Heart right ventricle (tissue), 16 donors: Measurements from ENCODE around the gene LTBP2. TPM values are rescaled to one million over a fixed set of nuclear protein-coding genes. Genes with fewer than 3 reads are reported as not detected.
A peak's percentile ranks its signal among the peaks of the same experiment; 100 is the strongest.
"Not testable (repeated sequence)": the region's sequence is repeated elsewhere in the genome, so short reads cannot be mapped to it uniquely, and the experiment has no call there.

ENCODE experiments used
- ATAC-seq, 8 donors: fragments of 200-7000 bp; cut with Tn5 transposase; one replicate each; pipeline ENCODE4 v1.9.1; 2020; ENCODE audit warnings: mild to moderate bottlenecking in 8 of 8, moderate library complexity in 8 of 8, moderate number of reproducible peaks in 1 of 8
- DNase-seq, 2 donors: peaks; one replicate each; pipeline ENCODE4 v3.0.0-alpha.2; 2020
- H3K27ac ChIP-seq, 10 donors: fragments of 200-600 bp; sonication (generic) in 2 of 10; one replicate each; pipeline versions ENCODE4 v1.5.0 to v1.8.0; 2020 to 2022; ENCODE audit warnings: mild to moderate bottlenecking in 3 of 10
- H3K27me3 ChIP-seq, 7 donors: fragments of 200-600 bp; one replicate each; pipeline ENCODE4 v1.8.0; 2021 to 2022; ENCODE audit warnings: mild to moderate bottlenecking in 2 of 7
- H3K36me3 ChIP-seq, 9 donors: fragments of 200-600 bp; sonication (generic) in 1 of 9; one replicate each; pipeline versions ENCODE4 v1.5.0 to v1.8.0; 2020 to 2022; ENCODE audit warnings: mild to moderate bottlenecking in 2 of 9
- H3K4me1 ChIP-seq, 9 donors: fragments of 200-600 bp; sonication (generic) in 1 of 9; one replicate each; pipeline versions ENCODE4 v1.5.0 to v1.8.0; 2020 to 2022; ENCODE audit warnings: mild to moderate bottlenecking in 4 of 9
- H3K4me3 ChIP-seq, 10 donors: fragments of 200-600 bp; sonication (generic) in 2 of 10; one replicate each; pipeline versions ENCODE4 v1.5.0 to v1.8.0; 2020 to 2022; ENCODE audit warnings: mild to moderate bottlenecking in 7 of 10, moderate library complexity in 2 of 10
- H3K9me3 ChIP-seq, 11 donors: fragments of 200-600 bp in 10 of 11; sonication (generic) in 2 of 11; one replicate each; pipeline versions ENCODE4 v1.5.0 to v1.8.0; 2013 to 2022; ENCODE audit warnings: mild to moderate bottlenecking in 2 of 11, control low read depth in 1 of 11, moderate library complexity in 1 of 11
- WGBS, 2 donors: extraction: QIAGEN DNeasy Blood & Tissue Kit; methylation state at CpG; one replicate each; pipeline ENCODE4 v1.1.7; 2013; ENCODE audit warnings: inconsistent platforms in 1 of 2; 5-methylcytosine and 5-hydroxymethylcytosine counted together
- intact Hi-C, 10 donors: fragments of 100-400 bp; cut with DNase I; formaldehyde crosslinking; loops; one replicate each; pipeline versions ENCODE4 v1.11.1 to v1.14.2; 2022
- polyA plus RNA-seq, 2 donors: library from polyadenylated mRNA; stranded (reverse); fragments of 200-250 nt; gene quantifications; one replicate each; pipeline ENCODE4 v1.2.3, GENCODE V29; 2013
- total RNA-seq, 10 donors: library from RNA; stranded (reverse); fragmentation: NEBNext Ultra II Directional in 3 of 10; extraction: Animal tissue kit (Norgen Biotek cat#: 25700) in 3 of 10; gene quantifications; one replicate each; pipeline versions ENCODE4 v1.2.1 to v1.2.4, GENCODE V29; 2021 to 2023
- TF ChIP-seq, protein P1 (sequence below), 9 donors: fragments of 200-600 bp; sonication (generic) in 2 of 9; IDR thresholded peaks; one replicate each; pipeline versions ENCODE4 v1.5.0 to v1.8.0; 2021 to 2022; ENCODE audit warnings: antibody characterized with exemption in 9 of 9, mild to moderate bottlenecking in 5 of 9, moderate library complexity in 1 of 9
- donor health status: Arrhythmogenic right ventricular cardiomyopathy.
- donor health status: ischemic (EF 13 %, LVEDD 7.1; RV severe dilation, severe dysfunction).
- donor health status: healthy with polysubstance abuse.
- donor health status: DM: no; HTN: yes; CAD: no.
- donor health status: DM: no; HTN: no; CAD: no.
- donor health status: ischemic (EF 25% LVEDD 6.9; RV normal size, moderate dysfunction).
- donor health status: ischemic (EF 25% LVEDD 5.7; RV mildly dilated, moderate dysfunction).
- donor health status: healthy.
- donor health status: DM: yes; HTN: yes; CAD: no.
- donor health status: Ischemic cardiomyopathy.
- donor health status: ischemic (EF 35%, LVEDD 5.7; RV mildly dilated, moderate dysfunction).
- donor health status: nonischemic (EF 11% LVEDD 7.7; RV severe dilation, severe dysfunction).
- donor health status: DM: yes; HTN: yes; CAD: no.
- donor health status: PGD.
- donor health status: ischemic (EF 29% LVEDD 5.4; RV normal size, mild dysfunction).
- donor health status: nonischemic (EF 23%, LVEDD 6.1; RV moderate dilation, normal function).

The LTBP2 gene
- total and polyA plus RNA-seq, 12 donors: 3.5 to 50.3 (median 17.3) TPM

DNA sequence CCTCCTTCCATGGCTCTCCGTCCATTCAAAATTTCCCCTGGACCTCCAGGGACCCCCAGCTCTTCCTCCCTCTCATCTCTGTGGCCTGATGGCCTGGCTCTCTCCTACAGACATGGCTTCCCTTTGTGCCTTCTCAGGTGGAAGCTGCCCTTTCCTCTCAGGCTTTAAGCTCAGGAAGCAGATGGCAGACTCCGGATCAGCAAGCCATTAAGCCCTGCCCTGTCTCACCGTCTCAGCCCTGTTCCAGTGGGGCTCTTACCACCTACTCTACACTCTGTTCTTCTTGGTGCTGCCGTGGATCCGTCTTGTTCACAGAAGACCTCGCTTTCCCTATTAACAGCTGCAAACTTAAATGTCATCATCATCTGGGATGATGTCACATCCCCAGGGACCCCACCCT is 152.1 kb downstream of the LTBP2 start:
- no peak overlapping the region for H3K4me3 ChIP-seq
- no peak overlapping the region for H3K27ac ChIP-seq
- TF ChIP-seq, protein P1, sequence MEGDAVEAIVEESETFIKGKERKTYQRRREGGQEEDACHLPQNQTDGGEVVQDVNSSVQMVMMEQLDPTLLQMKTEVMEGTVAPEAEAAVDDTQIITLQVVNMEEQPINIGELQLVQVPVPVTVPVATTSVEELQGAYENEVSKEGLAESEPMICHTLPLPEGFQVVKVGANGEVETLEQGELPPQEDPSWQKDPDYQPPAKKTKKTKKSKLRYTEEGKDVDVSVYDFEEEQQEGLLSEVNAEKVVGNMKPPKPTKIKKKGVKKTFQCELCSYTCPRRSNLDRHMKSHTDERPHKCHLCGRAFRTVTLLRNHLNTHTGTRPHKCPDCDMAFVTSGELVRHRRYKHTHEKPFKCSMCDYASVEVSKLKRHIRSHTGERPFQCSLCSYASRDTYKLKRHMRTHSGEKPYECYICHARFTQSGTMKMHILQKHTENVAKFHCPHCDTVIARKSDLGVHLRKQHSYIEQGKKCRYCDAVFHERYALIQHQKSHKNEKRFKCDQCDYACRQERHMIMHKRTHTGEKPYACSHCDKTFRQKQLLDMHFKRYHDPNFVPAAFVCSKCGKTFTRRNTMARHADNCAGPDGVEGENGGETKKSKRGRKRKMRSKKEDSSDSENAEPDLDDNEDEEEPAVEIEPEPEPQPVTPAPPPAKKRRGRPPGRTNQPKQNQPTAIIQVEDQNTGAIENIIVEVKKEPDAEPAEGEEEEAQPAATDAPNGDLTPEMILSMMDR (IDR thresholded peaks at IDR 0.05): no peak
- no peaks in the 10 kb centered on the region for H3K27me3 ChIP-seq
- no peaks in the 10 kb centered on the region for H3K36me3 ChIP-seq
- WGBS, 2 donors: 73 to 74% methylated on average over 6 of the region's 6 CpGs
- DNase-seq (no peak), ATAC-seq (no peak)
- peaks cover 0 to 4% (median 0%) of the 10 kb centered on the region in 9 donors for H3K4me1 ChIP-seq
- H3K9me3 ChIP-seq: no peaks in the 10 kb centered on the region
- intact Hi-C loops: no loop called here

DNA sequence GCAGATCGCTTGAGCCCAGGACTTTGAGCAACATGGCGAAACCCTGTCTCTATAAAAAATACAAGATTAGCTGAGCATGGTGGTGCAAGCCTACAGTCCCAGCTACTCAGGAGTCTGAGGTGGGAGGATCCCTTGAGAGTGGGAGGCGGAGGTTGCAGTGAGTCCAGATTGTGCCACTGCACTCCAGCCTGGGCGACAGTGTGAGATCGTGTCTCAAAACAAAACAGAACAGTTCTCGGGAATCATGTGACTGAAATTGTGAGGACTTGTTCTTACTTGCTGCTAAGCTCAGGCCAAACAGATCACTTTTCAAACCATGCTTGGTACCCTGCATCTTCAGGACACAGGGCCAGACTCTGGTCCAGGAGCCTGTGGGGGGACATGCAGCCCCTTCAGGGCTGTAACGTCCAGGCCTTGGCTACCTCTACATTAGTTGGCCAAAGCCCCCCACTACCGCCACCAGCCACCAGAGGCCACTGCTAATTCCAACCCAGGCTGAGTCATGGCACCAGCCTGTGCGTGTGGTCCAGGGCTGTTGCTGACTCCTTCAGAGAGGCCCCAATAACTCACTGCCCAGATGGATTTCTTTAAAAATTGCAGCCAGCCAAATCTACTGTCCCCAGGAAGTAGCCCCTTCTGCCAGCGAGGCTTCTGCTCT is 152.6 kb downstream of the LTBP2 start:
- no peaks in the 10 kb centered on the region for H3K36me3 ChIP-seq
- peaks cover 0 to 4% (median 0%) of the 10 kb centered on the region in 9 donors for H3K4me1 ChIP-seq
- no peaks in the 10 kb centered on the region for H3K9me3 ChIP-seq
- TF ChIP-seq, protein P1 (IDR thresholded peaks at IDR 0.05): peak in 8 of 9 donors; percentile 19 to 59 (median 43)
- H3K4me3 ChIP-seq: no peak overlapping the region
- H3K27me3 ChIP-seq: no peaks in the 10 kb centered on the region
- DNase-seq (peak in 1 of 2 donors; percentile 24), ATAC-seq (peak in 5 of 8 donors; percentile 47 to 63 (median 53))
- no peak overlapping the region for H3K27ac ChIP-seq
- intact Hi-C loops: no loop called here
- WGBS, 2 donors: 76% methylated on average over 10 of the region's 10 CpGs

DNA sequence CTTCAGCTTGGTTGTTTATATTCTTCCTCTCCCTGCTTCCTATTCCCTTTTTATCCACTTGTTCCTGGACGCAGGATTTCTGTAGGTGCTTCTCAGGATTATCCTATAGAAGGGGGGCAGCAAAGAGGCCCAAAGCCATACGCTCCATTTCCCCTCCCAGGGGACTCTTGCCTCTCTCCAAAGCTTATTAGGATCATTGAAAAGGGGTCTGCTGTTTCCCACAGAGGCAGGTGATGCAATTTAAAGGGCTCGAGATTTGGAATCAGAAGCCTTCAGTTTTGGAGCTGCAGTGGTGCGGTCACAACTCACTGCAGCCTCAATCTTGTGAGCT is 154.5 kb downstream of the LTBP2 start:
- WGBS, 2 donors: 85 to 87% methylated on average over 4 of the region's 4 CpGs

DNA sequence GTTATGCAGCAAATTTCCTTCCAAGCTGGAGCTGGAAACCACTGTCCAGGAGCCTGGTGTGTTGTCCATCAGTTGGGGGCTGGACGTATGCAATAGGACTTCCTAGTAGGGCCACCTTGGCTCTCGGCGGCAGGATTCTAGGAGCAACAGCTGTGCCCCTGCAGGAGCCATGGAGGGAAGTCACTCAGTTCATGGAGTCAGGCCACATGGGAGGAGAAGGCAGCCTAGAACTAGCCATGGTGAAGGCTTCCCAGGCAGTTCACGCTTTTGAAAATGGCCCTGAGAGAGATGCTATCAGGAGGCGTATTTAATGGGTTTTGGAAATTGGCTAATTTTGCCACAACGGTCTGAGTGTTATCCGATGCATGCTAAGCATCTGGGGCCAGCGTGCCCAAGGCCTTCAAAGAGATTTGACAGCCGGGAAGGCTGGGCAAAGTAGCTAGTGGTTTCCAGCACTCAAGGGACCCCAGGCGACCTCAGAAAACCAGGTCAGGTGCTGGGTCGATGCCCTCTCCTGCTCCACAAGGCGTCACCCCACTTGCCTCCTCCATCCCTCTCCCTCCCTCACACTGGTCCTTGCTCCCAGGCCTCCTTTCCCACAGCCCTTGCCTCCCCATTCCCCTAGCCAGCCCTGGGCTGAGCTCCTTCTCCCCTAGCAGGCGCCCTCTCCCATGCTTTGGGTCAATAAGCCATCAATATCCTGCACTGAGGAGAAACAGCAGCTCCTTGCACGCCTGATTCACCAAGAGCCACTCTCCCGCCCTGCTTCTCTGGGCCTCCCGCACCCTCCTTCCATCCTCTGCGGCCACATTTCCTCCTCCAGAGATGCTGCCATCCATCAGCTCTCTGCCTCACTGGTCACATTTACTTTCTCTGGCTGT is 155.1 kb downstream of the LTBP2 start:
- ATAC-seq: no peak
- Histone ChIP-seq H3K27me3 (no peaks in the 10 kb centered on the region), H3K9me3 (no peaks in the 10 kb centered on the region), H3K4me3 (no peak overlapping the region), H3K4me1 (peaks cover 0 to 4% (median 0%) of the 10 kb centered on the region in 9 donors), H3K36me3 (no peaks in the 10 kb centered on the region), H3K27ac (no peak overlapping the region)
- 81 to 84% methylated on average over 17 of the region's 17 CpGs for WGBS, 2 donors
- TF ChIP-seq, protein P1 (IDR thresholded peaks at IDR 0.05): no peak
- no peak for DNase-seq
- intact Hi-C loops: no loop called here

More for the DNA sequence above, 154.5 kb downstream of the LTBP2 start:
- Histone ChIP-seq H3K9me3 (no peaks in the 10 kb centered on the region), H3K4me3 (no peak overlapping the region), H3K36me3 (no peaks in the 10 kb centered on the region), H3K4me1 (peaks cover 0 to 4% (median 0%) of the 10 kb centered on the region in 9 donors), H3K27me3 (no peaks in the 10 kb centered on the region), H3K27ac (no peak overlapping the region)
- TF ChIP-seq, protein P1 (IDR thresholded peaks at IDR 0.05): no peak
- DNase-seq: no peak
- ATAC-seq: no peak
- intact Hi-C loops: no loop called here

DNA sequence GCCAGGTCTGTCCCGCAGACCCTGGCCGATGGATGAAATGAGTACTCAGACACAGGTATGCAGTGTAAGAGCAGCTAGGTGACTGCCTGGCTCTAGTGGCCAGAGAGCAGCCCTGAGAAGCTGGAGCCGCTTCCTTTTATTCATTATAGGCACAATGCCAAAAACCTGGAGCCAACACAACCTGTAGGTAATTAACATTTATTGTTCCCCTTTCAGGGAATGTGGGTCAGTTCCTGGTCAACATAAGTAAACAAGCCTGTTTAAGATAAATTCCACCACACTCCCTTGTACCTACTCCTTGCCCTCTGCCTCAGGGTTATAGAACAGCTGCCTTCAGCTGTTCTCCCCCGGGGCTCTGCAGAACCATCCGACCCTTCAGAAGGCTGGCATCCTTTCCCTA is 157.6 kb downstream of the LTBP2 start:
- intact Hi-C loops, ATAC-seq: not testable (repeated sequence)
- 77 to 80% methylated on average over 5 of the region's 5 CpGs for WGBS, 2 donors

More for the DNA sequence above, 157.6 kb downstream of the LTBP2 start:
- not testable (repeated sequence) for H3K4me1 ChIP-seq, H3K27ac ChIP-seq, DNase-seq, H3K9me3 ChIP-seq, H3K27me3 ChIP-seq, H3K36me3 ChIP-seq, H3K4me3 ChIP-seq
